Suppressor macrophage (primary cell): ENCODE results near the gene DBN1.
A peak's percentile ranks its signal among the peaks of the same experiment; 100 is the strongest.

Experiments
- DNase-seq, 4 experiments: peaks; one replicate each; pipeline ENCODE4 v3.0.0-alpha.2; 2020 to 2022

Gene DBN1

DNA sequence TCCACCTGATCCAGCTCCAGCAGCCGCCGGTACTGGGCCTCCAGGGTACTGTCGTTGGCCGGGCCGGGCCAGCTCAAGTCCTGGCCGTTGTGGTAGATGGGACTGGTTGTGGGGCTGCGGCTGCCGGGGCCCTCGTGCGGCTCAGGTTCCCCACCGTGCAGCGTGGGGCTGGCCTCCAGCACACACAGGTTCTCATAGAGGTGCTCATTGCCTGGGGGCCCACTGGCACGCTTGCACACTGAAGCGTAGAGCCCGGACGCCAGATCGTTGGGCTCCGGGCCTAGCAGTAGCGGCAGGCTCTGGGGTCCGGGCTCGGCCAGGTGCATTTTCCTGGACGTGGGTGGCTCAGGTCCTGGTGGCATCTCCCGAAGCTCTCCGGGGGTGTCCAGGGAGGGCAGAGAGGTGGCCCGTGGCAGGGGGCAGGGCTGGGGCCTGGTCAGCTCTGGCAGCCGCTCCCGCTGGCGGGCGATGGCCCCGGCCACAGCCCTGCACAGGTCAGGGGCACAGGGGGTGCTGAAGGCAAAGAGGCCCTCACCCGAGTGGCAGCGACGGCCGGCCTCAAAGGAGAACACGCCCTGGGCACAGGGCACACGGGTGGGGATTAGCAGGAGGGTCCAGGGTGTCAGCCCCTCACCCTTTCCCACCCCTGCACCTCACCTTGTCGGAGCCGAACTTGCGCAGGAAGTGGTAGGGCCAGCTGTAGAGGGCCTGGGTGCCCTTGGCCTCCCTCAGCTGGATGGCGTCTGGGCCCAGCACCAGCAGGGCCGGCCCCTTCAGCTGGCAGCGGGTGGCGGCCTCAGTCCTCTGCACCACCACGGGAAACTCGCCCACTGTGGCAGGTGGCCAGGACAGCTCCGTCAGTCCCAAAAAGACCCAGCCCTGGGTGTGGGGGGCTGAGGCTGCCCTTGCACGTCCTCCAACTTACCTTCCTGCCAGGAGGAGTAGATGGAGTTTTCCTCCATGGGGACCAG, 30.9 kb upstream of the DBN1 start:
- no peak for DNase-seq

DNA sequence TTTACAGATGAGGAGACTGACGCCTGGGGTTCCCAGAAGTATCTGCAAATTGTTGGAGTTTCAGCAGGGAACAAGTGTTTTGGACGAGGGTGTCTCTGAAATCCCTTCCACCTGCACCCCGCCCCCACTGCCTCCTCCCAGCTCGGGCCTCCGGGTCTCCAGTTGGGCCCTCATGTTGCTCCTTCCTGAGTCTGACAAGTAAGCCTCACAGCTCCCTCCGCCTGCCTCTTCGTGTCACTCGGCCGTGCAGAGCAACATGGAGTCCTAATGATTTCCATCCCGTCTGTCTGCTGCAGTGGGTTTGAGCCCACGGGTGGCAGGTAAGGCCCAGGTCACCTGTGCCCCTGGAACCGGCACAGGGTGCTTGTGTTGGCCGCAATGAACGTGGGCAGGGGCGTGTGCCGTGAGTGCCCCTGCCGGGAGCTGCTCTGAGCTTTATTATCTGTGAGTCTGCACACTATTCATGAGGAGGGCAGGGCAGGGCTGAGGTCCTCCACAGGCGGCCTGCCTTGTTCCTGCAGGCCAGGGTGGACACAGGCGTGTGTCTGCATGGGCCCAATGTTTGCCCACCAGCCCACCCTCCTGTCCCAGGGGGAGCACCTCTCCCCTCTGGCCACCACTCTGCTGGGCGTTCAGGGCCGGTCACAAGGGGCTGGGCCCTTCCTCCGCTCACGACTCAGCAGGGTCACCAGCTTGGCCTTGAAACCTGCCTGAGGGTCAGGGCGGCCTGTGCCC, 30.1 kb upstream of the DBN1 start:
- DNase-seq = no peak

DNA sequence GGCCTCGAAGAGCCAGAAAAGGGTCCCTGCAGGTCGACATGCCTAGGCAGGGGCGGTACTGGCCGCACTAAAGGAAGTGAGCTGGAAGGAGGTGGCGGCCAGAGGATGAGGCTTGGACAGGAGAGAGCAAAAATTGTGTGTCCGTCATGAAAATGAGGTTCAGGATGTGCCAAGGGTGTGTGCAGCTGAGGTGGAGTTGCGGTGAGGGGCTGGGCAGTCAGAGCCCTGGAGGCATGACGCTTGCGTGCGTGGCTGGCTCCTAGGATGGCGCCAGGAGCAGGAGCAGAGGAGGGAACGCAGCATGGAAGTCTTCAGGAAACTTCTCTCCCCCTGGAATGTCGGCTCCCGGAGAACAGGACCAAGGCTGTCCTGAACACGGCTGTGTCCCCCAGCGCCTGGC, 29.5 kb upstream of the DBN1 start:
- DNase-seq = no peak

DNA sequence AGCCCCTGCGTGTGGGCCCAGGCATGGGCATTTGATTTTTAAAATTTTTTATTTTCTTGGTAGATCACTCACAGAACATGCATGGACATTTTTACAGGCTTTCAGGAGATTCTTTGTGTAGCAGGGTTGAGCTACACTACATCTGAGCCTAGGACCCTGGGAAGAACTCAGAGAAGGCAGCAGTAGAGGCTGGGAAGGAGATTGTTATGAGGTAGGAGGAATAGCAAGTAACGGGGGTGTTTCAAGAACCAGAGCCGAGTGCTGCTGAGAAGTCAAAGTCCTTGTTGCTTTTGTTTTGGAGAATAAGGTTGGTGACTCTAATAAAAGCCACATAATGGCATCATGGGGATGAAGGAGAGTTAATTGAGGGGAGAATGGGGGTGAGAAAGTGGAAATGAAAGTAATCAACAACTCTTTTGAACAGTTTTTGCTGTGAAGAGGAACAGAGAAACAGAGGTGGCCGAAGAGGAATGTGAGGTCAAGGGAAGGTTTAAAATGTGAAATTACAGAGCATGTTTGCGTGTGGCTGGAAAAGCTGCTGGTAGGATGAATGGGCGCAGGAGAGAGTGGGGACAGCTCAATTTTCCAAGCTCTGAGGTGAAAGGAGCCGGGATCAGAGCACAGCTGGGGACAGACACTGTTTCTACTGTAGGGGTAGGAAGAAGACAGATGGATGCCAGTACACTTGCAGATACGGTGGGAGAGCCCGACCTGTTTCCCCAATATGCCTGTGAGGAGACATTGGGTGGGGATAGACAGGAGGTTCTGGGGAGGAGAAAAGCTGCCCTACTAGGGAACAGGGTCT, 28.6 kb upstream of the DBN1 start:
- DNase-seq = peak in 1 of 4 experiments; percentile 39

DNA sequence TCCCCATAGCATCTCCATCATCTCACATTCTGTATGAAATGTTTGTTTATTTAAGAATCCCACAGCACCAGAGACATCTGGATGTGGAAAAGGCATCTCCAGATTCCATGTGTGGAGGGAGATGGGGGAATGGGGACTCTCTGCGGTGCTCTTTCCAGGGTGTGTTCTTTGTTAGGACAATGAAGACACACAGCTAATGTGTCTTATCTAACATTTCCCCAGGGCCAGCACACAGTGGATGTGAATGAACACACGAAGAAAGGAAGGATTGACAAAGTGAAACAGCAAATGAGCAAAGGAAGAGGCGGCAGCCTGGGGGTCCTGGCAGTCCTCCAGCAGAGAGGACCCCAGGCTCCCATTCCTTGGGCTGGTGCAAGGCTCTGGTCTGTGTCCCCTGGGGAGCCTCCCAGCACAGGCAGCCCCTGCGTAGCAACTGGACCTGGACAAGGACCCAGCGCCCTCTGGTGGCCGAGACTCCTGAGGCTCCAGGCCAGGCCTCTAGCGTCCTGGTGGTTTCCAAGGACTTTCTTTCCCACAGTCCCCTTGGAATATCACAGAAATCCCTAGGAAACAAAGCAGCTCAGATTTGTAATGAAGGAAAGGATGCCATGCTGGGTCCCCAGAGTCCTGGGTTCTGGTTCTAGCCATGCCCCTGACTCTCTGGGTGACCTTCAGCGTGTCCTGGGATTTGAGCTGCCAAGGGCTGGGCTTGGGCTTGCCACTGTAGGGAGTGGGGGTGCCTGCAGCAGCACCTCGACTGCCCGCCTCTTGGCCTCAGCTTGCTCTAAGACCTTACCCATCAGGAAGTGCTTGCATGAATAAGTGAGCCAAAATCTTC, 27.5 kb upstream of the DBN1 start:
- peak; percentile 85 to 96 (median 92) for DNase-seq

DNA sequence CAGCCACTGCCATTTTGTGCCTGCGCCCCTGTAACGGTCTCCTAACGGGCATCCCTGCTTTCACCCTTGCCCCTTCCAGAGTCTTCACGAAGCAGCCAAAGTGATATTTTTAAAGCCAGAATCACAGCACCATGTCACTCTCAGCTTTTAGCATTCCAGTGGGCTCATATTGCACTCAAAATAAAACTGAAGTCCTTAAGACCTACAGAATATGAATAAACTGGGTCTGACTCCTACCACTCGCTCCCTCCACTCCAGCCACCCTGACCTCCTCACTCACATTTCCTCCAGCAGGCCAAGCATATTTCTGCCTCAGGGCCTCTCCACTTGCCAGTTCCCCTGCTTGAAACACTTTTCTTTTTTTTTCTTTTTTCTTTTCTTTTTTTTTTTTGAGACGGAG, 26.4 kb upstream of the DBN1 start:
- DNase-seq = no peak

DNA sequence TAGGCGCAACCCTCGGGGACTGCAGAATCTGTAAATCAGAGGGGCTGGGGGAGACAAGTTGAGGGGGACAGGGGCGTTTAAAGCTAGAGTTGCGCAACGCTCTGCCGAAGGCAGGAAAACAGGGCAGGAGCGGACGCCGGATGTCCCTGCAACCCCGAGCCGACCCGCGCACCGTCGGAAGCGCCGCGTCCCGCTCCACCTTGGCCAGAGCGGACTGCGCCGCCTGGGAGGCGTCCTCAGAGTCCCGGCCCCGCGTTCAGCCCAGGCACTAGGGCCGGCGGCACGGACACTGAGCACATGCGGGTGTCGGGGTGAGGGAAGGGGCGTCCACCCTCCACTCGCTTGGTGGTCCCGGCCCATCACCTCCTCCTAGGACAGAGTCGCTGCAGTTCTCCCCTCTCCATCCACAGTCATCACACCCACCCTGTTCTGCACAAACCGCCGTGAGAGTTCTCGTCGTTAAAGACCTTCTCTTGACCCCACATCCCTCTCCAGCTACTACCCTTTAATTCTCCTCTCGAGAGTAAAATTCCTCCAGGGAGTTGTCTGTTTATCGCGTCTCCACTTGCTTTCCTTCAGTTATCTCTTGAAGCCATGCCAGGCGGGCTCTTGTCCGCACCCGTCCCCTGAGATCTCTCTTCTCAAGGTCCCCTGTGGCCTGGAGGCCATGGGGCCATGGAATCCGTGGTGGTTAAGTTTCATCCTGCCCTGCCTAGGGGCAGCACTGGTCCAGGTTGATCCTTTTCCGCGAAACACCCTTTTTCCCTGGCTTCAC, 24.8 kb upstream of the DBN1 start:
- peak in 2 of 4 experiments; percentile 26 to 54 for DNase-seq

DNA sequence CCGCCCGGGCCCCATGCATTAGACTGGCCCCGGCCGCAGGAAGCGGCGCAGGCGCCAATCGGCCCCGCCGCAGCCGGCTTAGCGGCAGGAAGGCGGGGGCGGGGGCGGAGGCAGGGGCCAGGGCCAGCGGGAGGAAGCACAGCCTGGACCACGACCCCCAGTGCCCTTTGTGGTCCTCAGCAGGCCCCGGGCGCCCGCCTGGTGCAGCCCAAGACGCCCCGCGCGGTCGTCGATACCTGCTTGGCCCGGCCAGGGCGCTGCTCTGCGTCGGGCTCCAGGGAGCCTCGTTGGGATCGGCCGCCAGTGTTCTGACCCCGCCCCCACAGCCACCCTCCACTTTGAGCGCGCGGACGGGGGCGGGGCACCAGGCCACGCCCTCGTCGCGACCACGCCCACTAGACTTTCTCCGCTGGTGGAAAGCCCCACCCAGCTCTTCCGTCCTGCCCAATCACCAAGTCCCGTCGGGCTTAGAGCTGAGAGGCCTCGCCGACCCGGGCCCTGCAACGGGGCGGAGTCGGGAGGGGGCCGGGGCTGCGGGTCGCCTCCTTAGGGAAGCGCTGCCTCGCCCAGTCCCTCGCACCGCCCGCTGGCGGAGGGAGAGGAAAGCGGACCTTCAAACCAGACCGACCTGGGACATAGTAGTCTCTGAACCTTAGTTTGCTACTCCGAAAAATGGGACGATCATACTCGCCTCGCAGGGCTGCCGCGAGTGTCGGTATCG, 24.0 kb upstream of the DBN1 start, which contains the start of gene PDLIM7:
PDLIM7 (minus strand) TSS at position 313 of the 721 bp plus-strand sequence. CDS start 1,092 bp downstream, outside the sequence.
- DNase-seq = peak; percentile 98 to 99 (median 98)

DNA sequence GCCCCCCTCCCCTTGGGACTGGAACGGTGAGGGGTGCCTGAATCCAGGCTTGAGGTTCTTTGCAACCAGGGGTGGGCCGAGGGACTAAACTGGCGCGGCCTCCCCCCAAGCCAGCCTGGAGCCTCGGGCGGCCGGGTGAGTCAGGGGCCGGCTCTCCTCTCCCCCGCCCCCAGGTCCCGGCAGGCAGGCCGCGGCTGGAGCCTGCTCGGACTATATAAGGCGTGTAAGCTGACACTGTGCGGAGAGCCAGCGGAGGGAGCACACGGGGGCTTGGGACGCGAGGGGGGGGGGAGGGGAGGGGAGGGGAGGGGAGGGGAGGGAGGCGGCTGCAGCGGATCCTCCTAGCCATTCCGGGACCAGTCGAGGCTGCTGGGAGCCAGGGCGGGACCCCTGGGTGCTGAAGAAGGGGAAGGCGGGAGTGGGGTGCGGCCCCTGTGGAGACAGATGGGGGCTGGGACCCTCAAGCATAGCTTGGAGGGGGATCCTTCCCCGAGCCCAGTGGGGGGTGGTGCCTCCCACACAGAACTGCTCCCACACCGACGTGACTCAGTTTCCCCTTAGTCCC, 23.4 kb upstream of the DBN1 start:
- DNase-seq = peak; percentile 48 to 70 (median 65)

DNA sequence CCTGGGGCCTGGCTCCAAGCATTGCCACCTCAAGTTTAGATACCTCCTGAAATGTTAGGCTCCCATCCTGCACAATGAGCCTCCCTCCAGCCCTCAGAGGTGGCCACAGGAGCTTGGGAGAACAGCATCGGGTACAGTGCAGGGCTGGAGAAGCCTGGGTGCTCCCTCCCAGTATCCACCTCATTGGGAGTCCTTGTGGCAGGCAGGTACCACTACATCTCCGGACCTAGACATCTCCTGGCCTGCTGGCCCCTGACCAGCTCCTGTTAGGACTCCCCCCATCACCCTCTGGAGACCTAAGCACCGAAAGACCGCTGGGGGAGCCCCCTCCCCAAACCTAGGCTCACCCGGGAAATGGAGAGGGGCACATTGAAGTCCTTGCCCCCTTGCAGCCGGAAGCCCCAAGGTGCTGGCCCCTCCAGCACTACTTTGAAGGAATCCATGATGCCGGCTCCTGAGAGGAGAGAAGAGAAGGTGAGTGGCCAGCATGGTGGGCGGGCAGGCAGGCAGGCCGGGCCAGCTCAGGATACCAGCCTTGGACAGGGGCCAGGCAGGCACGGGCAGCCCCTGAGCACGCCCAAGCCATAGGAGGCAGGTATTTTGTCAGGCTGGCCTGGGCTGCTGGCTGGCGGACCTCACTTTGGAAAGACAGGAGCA, 22.8 kb upstream of the DBN1 start:
- no peak for DNase-seq

DNA sequence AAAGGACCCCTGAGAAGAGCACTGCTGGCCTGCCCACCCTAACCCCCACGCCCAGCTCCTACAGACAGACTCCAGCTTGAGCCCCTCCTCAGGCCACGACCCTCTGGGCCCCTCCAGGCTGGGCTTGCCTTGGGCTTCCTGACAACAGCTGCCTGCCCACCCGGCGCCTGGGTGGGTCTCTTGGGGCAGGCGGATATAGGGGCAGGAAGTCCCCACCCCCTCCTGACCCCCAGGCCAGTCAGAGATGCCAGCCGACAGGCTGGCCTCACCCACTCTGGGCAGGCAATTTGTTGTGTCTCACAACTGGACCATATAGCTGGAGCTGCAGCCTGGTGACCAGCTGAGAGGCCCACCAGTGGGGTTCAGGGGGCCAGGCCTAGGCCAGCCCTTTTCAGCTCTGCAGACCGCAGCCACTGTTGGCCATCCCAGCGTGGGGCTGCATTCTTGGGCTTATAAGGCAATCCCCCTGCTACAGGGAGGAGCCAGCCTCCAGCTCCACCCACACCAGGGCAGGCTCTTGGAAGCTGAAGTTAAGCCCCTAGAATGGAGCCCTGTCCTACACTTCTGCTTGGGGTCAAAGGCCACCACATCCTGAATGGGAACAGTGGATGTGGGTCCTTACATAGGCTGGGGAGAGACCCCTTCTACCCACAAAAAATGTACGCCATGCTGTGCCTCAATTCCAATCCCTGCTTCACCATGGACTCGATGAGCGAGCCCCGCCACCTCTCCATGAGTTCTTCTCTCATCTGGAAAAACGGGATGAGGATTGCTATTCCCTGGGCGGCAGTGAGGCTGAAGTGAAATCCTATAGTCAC, 22.0 kb upstream of the DBN1 start:
- peak; percentile 28 to 62 (median 48) for DNase-seq

DNA sequence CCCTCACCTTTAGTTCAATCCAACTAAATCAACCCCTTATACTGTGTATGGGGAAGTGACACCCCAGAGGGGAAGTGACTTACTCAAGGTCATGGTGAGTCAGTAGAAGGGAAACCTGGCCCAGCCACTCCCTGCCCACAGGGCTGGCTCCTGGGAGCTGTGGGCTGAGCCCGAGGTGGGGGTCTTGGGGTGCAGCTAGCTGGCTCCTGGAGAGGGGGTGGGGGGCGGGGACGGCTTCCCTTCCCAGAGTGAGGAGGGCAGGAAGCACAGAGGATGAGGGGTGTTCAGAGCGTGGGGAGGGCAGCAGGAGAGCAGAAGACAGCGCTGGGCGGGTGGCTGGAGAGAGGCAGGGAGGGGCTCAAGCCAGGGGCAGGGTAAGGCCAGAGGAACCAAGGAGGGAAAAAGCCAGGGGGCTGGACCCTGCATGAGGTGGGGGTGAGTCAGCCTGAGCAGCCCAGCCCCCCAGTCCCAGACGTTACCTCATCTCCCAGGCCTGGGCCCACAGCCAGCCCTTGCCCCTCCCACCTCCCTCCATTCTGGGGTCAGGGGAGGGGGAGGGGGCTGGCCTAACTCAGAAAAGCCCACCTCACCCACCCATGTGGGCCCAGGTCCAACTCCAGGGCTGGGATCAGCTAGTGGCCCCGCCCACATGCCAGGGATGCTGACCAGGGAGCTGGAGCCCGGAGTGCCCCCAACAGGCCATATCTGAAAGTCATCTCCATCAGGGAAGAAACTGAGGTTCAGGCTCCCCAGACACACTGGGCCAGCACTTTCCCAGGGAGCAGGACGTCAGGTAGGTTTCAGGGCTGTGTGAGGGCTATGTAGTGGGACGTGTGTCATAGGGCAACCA, 21.1 kb upstream of the DBN1 start:
- peak; percentile 68 to 88 (median 84) for DNase-seq

DNA sequence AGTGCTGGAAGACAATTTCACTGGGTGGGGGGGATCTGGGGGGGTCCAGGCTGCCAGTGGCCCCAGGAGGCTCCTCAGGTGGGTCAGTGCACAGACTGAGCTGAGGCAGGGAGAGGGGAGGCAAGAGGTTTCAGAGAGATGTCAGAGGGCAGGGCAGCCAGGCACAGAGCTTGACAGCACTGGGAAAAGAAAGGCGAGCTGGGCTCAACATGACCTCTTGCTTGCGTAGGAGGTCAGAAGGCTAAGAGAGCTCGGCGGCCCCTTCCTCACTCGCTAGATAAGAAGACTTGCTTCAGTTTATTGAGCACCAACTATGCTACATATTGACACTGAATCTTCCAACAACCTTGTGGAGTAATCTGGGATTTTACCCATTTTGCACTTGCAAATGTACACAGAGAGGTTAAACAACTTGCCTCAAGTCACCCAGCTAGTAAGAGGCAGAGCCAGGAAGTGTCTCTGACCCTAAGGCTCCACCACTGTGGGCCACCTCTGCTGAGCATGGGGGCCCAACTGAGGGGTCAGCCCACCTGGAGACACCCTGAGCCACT, 20.4 kb upstream of the DBN1 start:
- DNase-seq = peak in 2 of 4 experiments; percentile 21 to 33

DNA sequence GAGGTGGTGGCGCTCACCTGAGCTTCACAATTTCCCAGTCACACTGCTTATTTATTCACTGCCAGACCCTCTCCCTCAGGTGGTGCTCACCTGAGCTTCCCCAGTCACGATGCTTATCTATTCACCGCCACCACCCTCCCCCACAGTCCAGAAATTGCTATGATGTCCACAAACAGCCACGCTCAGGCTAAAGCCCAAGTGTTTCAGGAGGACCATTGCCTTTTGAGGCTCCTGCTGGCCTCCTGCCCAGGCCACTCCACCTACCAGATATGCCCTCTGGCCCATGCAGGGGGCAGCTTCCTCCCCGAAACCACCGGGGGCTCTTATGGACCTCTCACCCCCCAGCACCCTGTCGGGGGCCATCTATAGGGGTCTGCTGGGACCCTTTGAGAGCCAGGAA, 19.4 kb upstream of the DBN1 start:
- DNase-seq = no peak

DNA sequence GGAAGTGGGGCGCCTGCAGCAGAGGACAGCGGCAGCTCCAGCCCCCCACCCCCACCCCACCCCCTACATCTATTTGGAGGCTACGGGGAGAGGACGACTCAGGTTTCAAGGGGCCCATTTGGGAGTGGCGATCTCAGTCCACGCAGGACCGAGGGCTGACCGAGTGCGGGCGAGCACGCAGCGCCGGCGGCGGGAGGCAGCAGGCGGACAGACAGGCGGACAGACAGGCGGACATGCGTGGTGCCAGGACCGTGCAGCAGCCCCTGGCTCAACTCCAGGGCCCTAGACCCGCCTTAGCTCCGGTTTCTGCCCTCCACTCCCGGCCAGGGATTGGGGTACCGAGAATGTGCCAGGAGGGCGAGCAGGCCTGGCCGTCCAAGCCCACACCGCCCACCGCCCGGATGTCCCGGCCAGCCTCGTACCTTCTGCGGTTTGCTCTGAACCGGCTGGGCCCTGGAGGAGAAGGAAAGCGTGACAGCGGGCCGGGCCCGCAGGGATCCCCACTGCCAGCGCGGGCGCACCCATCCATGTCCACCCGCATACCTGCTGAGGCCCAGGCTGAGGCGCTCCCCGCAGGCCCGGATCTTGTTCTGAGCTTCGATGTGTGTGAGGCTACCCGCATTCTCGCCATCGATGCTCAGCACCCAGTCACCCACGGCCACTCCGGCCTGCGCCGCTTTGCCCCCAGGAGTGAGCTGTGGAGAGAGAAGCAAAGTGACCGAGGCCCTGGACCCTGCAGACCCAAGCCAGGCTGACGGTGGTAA, 18.7 kb upstream of the DBN1 start:
- no peak for DNase-seq

DNA sequence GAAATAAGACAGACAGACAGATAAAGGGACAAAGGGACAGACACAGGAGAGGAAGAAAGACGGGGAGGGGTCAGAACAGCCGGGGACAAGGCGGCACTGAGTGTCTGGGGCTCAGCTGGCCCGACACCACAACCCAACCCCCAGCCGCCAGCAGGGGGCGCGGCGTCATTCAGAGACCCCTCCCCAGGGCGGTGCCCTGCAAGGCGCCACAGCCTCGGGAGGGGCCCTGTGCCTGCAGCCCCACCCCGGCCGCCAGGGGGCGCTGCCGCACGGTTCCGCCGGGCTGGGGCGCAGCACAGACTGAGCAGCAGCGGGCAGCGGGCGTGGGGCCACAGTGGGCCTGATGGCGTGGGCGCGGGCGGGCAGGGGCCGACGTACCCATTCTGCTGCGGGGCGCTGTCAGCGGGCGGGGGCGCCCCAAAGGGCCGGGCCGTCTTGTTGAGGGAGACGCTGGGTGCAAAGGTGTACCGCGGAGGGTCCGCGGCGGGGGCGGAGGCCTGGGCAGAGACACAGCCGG, 18.1 kb upstream of the DBN1 start:
- peak in 1 of 4 experiments; percentile 49 for DNase-seq
